Osteocyte (in vitro differentiated cells): Measurements from ENCODE around the gene CACNA1F. TPM values are rescaled to one million over a fixed set of nuclear protein-coding genes. Genes with fewer than 3 reads are reported as not detected.

Source experiments
- DNase-seq: peaks from one replicate; pipeline ENCODE4 v3.0.0; 2021; ENCODE audit warnings: mixed read lengths; ENCODE audit not compliant: unreplicated experiment; ENCODE audit errors: extremely low spot score
- H3K27ac Mint-ChIP-seq: one replicate; pipeline ENCODE4 v1.8.0; 2021; ENCODE audit warnings: mild to moderate bottlenecking, mixed read lengths; ENCODE audit not compliant: unreplicated experiment
- H3K27me3 Mint-ChIP-seq: one replicate; pipeline ENCODE4 v1.8.0; 2021; ENCODE audit warnings: mixed read lengths; ENCODE audit not compliant: unreplicated experiment
- H3K36me3 Mint-ChIP-seq: one replicate; pipeline ENCODE4 v1.8.0; 2021; ENCODE audit warnings: mixed read lengths; ENCODE audit not compliant: unreplicated experiment
- H3K4me1 Mint-ChIP-seq: one replicate; pipeline ENCODE4 v1.8.0; 2021; ENCODE audit warnings: mixed read lengths; ENCODE audit not compliant: unreplicated experiment
- H3K4me3 Mint-ChIP-seq: one replicate; pipeline ENCODE4 v1.8.0; 2021; ENCODE audit warnings: mild to moderate bottlenecking, moderate library complexity, mixed read lengths; ENCODE audit not compliant: unreplicated experiment
- H3K9me3 Mint-ChIP-seq: one replicate; pipeline ENCODE4 v1.8.0; 2021; ENCODE audit warnings: mixed read lengths; ENCODE audit not compliant: unreplicated experiment
- CTCF ChIP-seq: fragments of 200-600 bp; sonication (generic); IDR thresholded peaks from 2 replicates; pipeline ENCODE4 v1.5.0; 2021; ENCODE audit warnings: antibody characterized with exemption, mild to moderate bottlenecking, moderate library complexity
- total RNA-seq: library from RNA; stranded (reverse); gene quantifications from 2 replicates; pipeline ENCODE4 v1.2.1, GENCODE V29; 2021

The CACNA1F gene
- total RNA-seq, 1 donor from 2014 or later = not detected

DNA sequence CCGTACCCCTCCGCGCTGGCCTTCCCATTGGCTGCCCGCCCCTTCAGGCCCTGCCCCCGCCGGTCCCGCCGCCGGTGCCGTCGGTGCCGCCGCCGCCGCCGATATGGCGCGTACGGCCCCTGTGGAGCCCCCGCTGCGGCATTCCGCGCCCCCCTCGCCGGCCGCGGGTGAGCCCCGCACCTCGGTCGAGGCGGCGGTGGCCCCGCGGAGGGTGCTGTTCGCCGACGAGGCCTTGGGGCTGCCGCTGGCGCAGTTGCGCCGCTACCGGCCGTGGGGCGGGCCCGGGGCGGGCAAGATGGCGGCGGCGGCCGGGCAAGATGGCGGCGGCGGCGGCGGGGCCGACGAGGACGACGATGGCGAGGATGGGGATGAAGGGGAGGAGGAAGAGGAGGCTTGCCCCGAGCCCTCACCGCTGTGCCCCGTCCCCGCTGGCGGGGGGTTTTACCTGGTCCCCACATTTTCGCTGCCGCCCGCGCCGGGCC lies 36.7 kb upstream of the CACNA1F start, which contains the start of gene PPP1R3F:
PPP1R3F (plus strand) TSS at position 27 of the 482 bp plus-strand sequence; CDS start at position 104, 77 bp downstream.
- H3K27me3 Mint-ChIP-seq = no peaks in the 10 kb centered on the region
- H3K27ac Mint-ChIP-seq = peak within 1 kb of the TSS; percentile 100
- H3K4me3 Mint-ChIP-seq = peak within 1 kb of the TSS; percentile 90
- H3K4me1 Mint-ChIP-seq = peaks cover 16% of the 10 kb centered on the region
- no peak for TF ChIP-seq CTCF
- H3K36me3 Mint-ChIP-seq = no peaks in the 10 kb centered on the region
- no peaks in the 10 kb centered on the region for H3K9me3 Mint-ChIP-seq
- DNase-seq = no peak

GRCh38 chrX:49269010-49269766 lies 36.0 kb upstream of the CACNA1F start:
- DNase-seq = peak; percentile 98
- peak overlapping the region; percentile 100 for H3K27ac Mint-ChIP-seq
- TF ChIP-seq CTCF = no peak
- no peaks in the 10 kb centered on the region for H3K36me3 Mint-ChIP-seq
- H3K9me3 Mint-ChIP-seq = no peaks in the 10 kb centered on the region
- H3K27me3 Mint-ChIP-seq = no peaks in the 10 kb centered on the region
- H3K4me1 Mint-ChIP-seq = peaks cover 16% of the 10 kb centered on the region
- H3K4me3 Mint-ChIP-seq = peak overlapping the region; percentile 90

DNA sequence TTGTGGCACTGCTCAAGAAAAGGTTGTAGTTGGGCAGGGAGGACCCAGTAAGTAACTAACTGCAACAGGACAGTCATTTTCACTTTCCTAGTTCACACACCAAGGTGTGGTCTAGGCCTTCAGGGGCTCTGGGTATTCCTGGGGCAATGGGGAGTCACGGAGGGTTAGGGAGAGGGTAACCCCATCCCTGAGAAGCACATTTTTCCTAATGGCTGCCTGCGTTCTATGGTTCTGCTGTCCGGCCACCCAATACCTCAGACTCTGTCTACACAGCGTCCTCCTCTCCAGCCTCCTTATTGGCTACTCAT lies 35.5 kb upstream of the CACNA1F start:
- Mint-ChIP-seq H3K4me3 (peak overlapping the region; percentile 90), H3K36me3 (no peaks in the 10 kb centered on the region), H3K27me3 (peaks cover 4% of the 10 kb centered on the region), H3K27ac (peak overlapping the region; percentile 94), H3K4me1 (peaks cover 16% of the 10 kb centered on the region), H3K9me3 (no peaks in the 10 kb centered on the region)
- no peak for TF ChIP-seq CTCF
- no peak for DNase-seq

DNA sequence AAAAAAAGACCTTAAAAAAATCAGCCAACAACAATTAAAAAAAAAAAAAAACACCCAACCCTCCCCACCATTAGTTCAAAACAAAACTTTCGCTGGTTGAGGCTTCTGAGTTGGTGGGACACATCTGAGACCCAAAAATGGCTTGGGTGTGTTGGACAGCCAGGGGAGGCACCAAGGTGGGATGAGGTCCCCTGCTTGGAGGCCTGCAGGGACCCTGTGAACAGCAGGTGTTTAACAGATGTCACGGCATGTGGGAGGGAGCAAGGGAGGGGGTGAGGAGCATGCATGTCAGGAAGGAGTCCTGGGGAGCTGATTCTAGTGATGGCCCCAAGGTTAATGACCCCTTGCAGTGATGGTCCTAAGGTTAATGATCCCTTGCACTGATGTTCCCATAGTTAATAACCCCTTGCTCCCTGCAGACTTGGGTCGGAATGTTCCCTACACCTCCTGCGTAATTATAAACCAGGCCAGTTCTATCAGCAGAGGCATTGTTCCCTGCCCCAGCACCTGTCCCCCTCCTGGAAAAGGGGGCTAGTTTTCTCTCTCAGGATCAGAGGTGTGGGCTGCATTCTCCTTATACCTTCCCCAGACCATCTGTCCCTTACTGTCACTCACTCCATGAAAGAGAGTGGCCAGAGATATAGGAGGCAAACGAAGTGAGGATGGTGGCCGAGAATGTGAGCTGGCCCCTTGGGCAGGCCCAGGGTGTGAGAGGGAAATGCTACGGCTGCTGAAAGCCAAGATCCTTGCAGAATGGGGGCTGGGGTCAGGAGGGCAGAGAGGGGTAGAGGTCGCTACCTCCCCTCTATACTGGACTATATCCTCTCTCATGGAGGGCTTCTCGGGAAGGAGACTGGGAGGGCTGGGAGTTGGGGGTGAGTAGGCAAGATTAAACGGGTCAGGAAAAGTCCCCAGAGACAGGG lies 33.6 kb upstream of the CACNA1F start:
- Mint-ChIP-seq H3K27ac (no peak overlapping the region), H3K4me3 (no peak overlapping the region)

More for the DNA sequence above, 33.6 kb upstream of the CACNA1F start:
- Mint-ChIP-seq H3K27me3 (peaks cover 4% of the 10 kb centered on the region), H3K4me1 (peaks cover 14% of the 10 kb centered on the region), H3K36me3 (no peaks in the 10 kb centered on the region), H3K9me3 (peaks cover 4% of the 10 kb centered on the region)
- TF ChIP-seq CTCF = no peak
- DNase-seq = no peak
